HepG2 (cell line): ENCODE measurements around the gene AHCYL2. TPM values are rescaled to one million over a fixed set of nuclear protein-coding genes. Genes with fewer than 3 reads are reported as not detected.
A peak's percentile ranks its signal among the peaks of the same experiment; 100 is the strongest.

Source experiments
- ATF4 ChIP-seq, 2 experiments: fragments of 450-650 bp in 1 of 2; sonication (generic) in 1 of 2; formaldehyde crosslinking; IDR thresholded peaks; 2 replicates each; pipeline versions ENCODE4 v1.5.0 to v1.8.0; 2020 to 2022; ENCODE audit warnings: mild to moderate bottlenecking in 1 of 2, missing genetic modification reagents in 1 of 2
- BORCS8-MEF2B ChIP-seq: sonication (generic); formaldehyde crosslinking; IDR thresholded peaks from 2 replicates; pipeline ENCODE4 v1.8.0; 2022; ENCODE audit warnings: mild to moderate bottlenecking, missing genetic modification reagents
- CCDC6 ChIP-seq: sonication (generic); formaldehyde crosslinking; IDR thresholded peaks from 2 replicates; pipeline ENCODE4 v1.8.1; 2022; ENCODE audit warnings: mild to moderate bottlenecking, missing genetic modification reagents, moderate library complexity
- DR1 ChIP-seq: sonication (generic); formaldehyde crosslinking; IDR thresholded peaks from 2 replicates; pipeline ENCODE4 v1.8.0; 2021; ENCODE audit warnings: mild to moderate bottlenecking, missing genetic modification reagents, inconsistent platforms
- E2F2 ChIP-seq: sonication (generic); formaldehyde crosslinking; IDR thresholded peaks from 2 replicates; pipeline ENCODE4 v1.4.0; 2020; ENCODE audit warnings: missing genetic modification reagents, borderline replicate concordance
- FUBP1 ChIP-seq: sonication (generic); formaldehyde crosslinking; IDR thresholded peaks from 2 replicates; pipeline ENCODE4 v1.5.1; 2020; ENCODE audit warnings: missing genetic modification reagents, mild to moderate bottlenecking, borderline replicate concordance
- HMG20A ChIP-seq: IDR thresholded peaks from 2 replicates; pipeline ENCODE4 v1.6.1; 2016; ENCODE audit warnings: borderline replicate concordance
- KDM3A ChIP-seq: IDR thresholded peaks from 2 replicates; pipeline ENCODE4 v1.6.1; 2018; ENCODE audit warnings: low read depth, missing compliant biosample characterization
- KLF11 ChIP-seq: IDR thresholded peaks from 2 replicates; pipeline ENCODE4 v1.6.1; 2016; ENCODE audit warnings: missing compliant biosample characterization
- NBN ChIP-seq: fragments of 450-650 bp; conservative IDR thresholded peaks from 2 replicates; pipeline ENCODE4 v1.6.1; 2017
- RARG ChIP-seq: sonication (generic); formaldehyde crosslinking; IDR thresholded peaks from 2 replicates; pipeline ENCODE4 v1.4.0; 2020; ENCODE audit warnings: low read depth, mild to moderate bottlenecking, missing genetic modification reagents
- SALL1 ChIP-seq: sonication (generic); formaldehyde crosslinking; IDR thresholded peaks from 2 replicates; pipeline ENCODE4 v1.8.0; 2022; ENCODE audit warnings: mild to moderate bottlenecking, missing genetic modification reagents
- SAP130 ChIP-seq: IDR thresholded peaks from 2 replicates; pipeline ENCODE4 v1.6.1; 2016; ENCODE audit warnings: low read depth
- TEAD3 ChIP-seq: optimal IDR thresholded peaks from 2 replicates; pipeline ENCODE3; 2016; ENCODE audit warnings: borderline replicate concordance
- ZEB1 ChIP-seq: IDR thresholded peaks from 2 replicates; pipeline ENCODE4 v1.6.1; 2012; ENCODE audit warnings: mild to moderate bottlenecking, low read depth, inconsistent platforms; ENCODE audit not compliant: insufficient replicate concordance
- ZFP37 ChIP-seq: sonication (generic); formaldehyde crosslinking; IDR thresholded peaks from 2 replicates; pipeline ENCODE4 v1.4.0; 2020; ENCODE audit warnings: missing genetic modification reagents, borderline replicate concordance
- ZNF407 ChIP-seq: sonication (generic); formaldehyde crosslinking; IDR thresholded peaks from one replicate; pipeline ENCODE4 v1.5.1; 2020; ENCODE audit warnings: mild to moderate bottlenecking, missing genetic modification reagents; ENCODE audit errors: not compliant biosample characterization
- ZNF607 ChIP-seq: sonication (generic); formaldehyde crosslinking; IDR thresholded peaks from 2 replicates; pipeline ENCODE4 v1.5.1; 2020; ENCODE audit warnings: missing genetic modification reagents, mild to moderate bottlenecking, borderline replicate concordance
- polyA plus RNA-seq, 8 experiments: library from polyadenylated mRNA; depleted of rRNA in 3 of 8; stranded (reverse) in 7 of 8; unstranded in 1 of 8; fragments of >200 nt; fragmentation: Illumina TruSeq in 4 of 8; extraction: Trizol in 4 of 8; gene quantifications; 2 replicates each; pipeline versions ENCODE4 v1.2.1 to v1.2.3, GENCODE V29; 2011 to 2016; ENCODE audit warnings: low read depth in 4 of 8, missing spikeins in 1 of 8, mixed read lengths in 1 of 8; ENCODE audit not compliant: insufficient read depth in 1 of 8
- total RNA-seq, 5 experiments: library from RNA; depleted of rRNA; stranded (reverse); fragments of >200 nt; fragmentation: Illumina TruSeq; extraction: Trizol; gene quantifications; 2 replicates each; pipeline ENCODE4 v1.2.3, GENCODE V29; 2016; ENCODE audit warnings: low read depth in 1 of 5

Gene AHCYL2
- total and polyA plus RNA-seq, 2 of the 13 experiments (the other 11 are each of a cell fraction or from before 2014, with no cell fraction given): 9.5 to 14.7 TPM

- TF ChIP-seq ZFP37 (CRISPR knock-in tag) (no peak), TEAD3 (CRISPR knock-in tag) (peak; percentile 43), ZNF607 (CRISPR knock-in tag) (no peak), KLF11 (CRISPR knock-in tag) (no peak), SALL1 (CRISPR knock-in tag) (peak; percentile 68), SAP130 (peak; percentile 44; the same call in 1 of the 2 replicates), HMG20A (CRISPR knock-in tag) (no peak), RARG (CRISPR knock-in tag) (no peak), ATF4 (CRISPR knock-in tag; IDR thresholded peaks at IDR 0.05) (no peak), E2F2 (CRISPR knock-in tag) (no peak), ZNF407 (peak; percentile 40), KDM3A (CRISPR knock-in tag) (peak; percentile 66; the same call in 1 of the 2 replicates), DR1 (no peak), BORCS8-MEF2B (CRISPR knock-in tag) (0 out of 2 replicates have a peak, but pooled peaks have one; percentile 32), CCDC6 (no peak), FUBP1 (no peak), ZEB1 (no peak), NBN (no peak)
These were observed 6.2 kb upstream of the AHCYL2 start (continued) for GRCh38 chr7:129218514-129219062.
